ENCODE results near the gene LRMDA. TPM values are rescaled to one million over a fixed set of nuclear protein-coding genes. Genes with fewer than 3 reads are reported as not detected.
"Not testable (repeated sequence)": the region's sequence is repeated elsewhere in the genome, so short reads cannot be mapped to it uniquely, and the experiment has no call there.

LRMDA gene
- total RNA-seq, 2 experiments from 2014 or later = not detected

- no peak overlapping the region for H3K4me3 Mint-ChIP-seq
Observed at GRCh38 chr10:75506930-75507329, 75.5 kb downstream of the LRMDA start.

GRCh38 chr10:75507469-75507868 lies 76.0 kb downstream of the LRMDA start:
- ChIA-PET CTCF (no interaction called here), POLR2A (no interaction called here)
- no peak overlapping the region for H3K27ac Mint-ChIP-seq

More at GRCh38 chr10:75506930-75507329, 75.5 kb downstream of the LRMDA start:
- Mint-ChIP-seq H3K36me3 (ENCODE audit: low read depth) (no peaks in the 10 kb centered on the region), H3K27me3 (peaks cover 2% of the 10 kb centered on the region), H3K9me3 (no peaks in the 10 kb centered on the region), H3K27ac (no peak overlapping the region), H3K4me1 (no peaks in the 10 kb centered on the region)
- ChIA-PET CTCF (no interaction called here), POLR2A (no interaction called here)
- DNase-seq = no peak

GRCh38 chr10:75508239-75508813 lies 76.9 kb downstream of the LRMDA start:
- no peak overlapping the region for H3K4me3 Mint-ChIP-seq
- POLR2A ChIA-PET = no interaction called here
- CTCF ChIA-PET = no interaction called here
- no peaks in the 10 kb centered on the region for H3K36me3 Mint-ChIP-seq (ENCODE audit: low read depth)
- H3K4me1 Mint-ChIP-seq = no peaks in the 10 kb centered on the region
- H3K27me3 Mint-ChIP-seq = peaks cover 2% of the 10 kb centered on the region
- H3K27ac Mint-ChIP-seq = no peak overlapping the region
- DNase-seq = no peak
- no peaks in the 10 kb centered on the region for H3K9me3 Mint-ChIP-seq

More at GRCh38 chr10:75507469-75507868, 76.0 kb downstream of the LRMDA start:
- Mint-ChIP-seq H3K36me3 (ENCODE audit: low read depth) (no peaks in the 10 kb centered on the region), H3K9me3 (no peaks in the 10 kb centered on the region), H3K4me3 (no peak overlapping the region), H3K4me1 (no peaks in the 10 kb centered on the region), H3K27me3 (peaks cover 2% of the 10 kb centered on the region)
- DNase-seq = no peak

GRCh38 chr10:75508814-75509306 lies 77.4 kb downstream of the LRMDA start:
- Mint-ChIP-seq H3K27ac (no peak overlapping the region), H3K36me3 (ENCODE audit: low read depth) (no peaks in the 10 kb centered on the region), H3K4me1 (no peaks in the 10 kb centered on the region), H3K4me3 (no peak overlapping the region), H3K9me3 (no peaks in the 10 kb centered on the region), H3K27me3 (peaks cover 2% of the 10 kb centered on the region)
- ChIA-PET POLR2A (no interaction called here), CTCF (no interaction called here)
- no peak for DNase-seq

GRCh38 chr10:75509706-75510105 lies 78.3 kb downstream of the LRMDA start:
- Mint-ChIP-seq H3K9me3 (no peaks in the 10 kb centered on the region), H3K4me3 (no peak overlapping the region), H3K27me3 (peaks cover 2% of the 10 kb centered on the region), H3K36me3 (ENCODE audit: low read depth) (no peaks in the 10 kb centered on the region), H3K4me1 (no peaks in the 10 kb centered on the region), H3K27ac (no peak overlapping the region)
- no peak for DNase-seq
- ChIA-PET POLR2A (no interaction called here), CTCF (interaction anchor here (0.7 kb wide), 1 partner anchor 8 kb away, joined by 3 read pairs; no protein-coding TSS in a partner anchor)

GRCh38 chr10:75511011-75511410 lies 79.6 kb downstream of the LRMDA start:
- H3K9me3 Mint-ChIP-seq = peaks cover 2% of the 10 kb centered on the region
- ChIA-PET POLR2A (no interaction called here), CTCF (interaction anchor here (0.5 kb wide), 1 partner anchor 1678 kb away, joined by 3 read pairs; no protein-coding TSS in a partner anchor)
- no peak overlapping the region for H3K4me3 Mint-ChIP-seq
- no peak for DNase-seq
- H3K36me3 Mint-ChIP-seq (ENCODE audit: low read depth) = no peaks in the 10 kb centered on the region
- no peaks in the 10 kb centered on the region for H3K4me1 Mint-ChIP-seq
- no peak overlapping the region for H3K27ac Mint-ChIP-seq
- H3K27me3 Mint-ChIP-seq = peaks cover 2% of the 10 kb centered on the region

- POLR2A ChIA-PET = no interaction called here
- Mint-ChIP-seq H3K9me3 (peaks cover 2% of the 10 kb centered on the region), H3K4me3 (no peak overlapping the region), H3K4me1 (peaks cover 4% of the 10 kb centered on the region), H3K36me3 (ENCODE audit: low read depth) (no peaks in the 10 kb centered on the region), H3K27me3 (peaks cover 5% of the 10 kb centered on the region), H3K27ac (no peak overlapping the region)
- no peak for DNase-seq
- CTCF ChIA-PET = interaction anchor here (0.5 kb wide), 1 partner anchor 1953 kb away, joined by 3 read pairs; no protein-coding TSS in a partner anchor
Observed at GRCh38 chr10:75512203-75512933, 80.9 kb downstream of the LRMDA start.

- CTCF ChIA-PET = interaction anchor here (0.7 kb wide), 1 partner anchor 17 kb away, joined by 4 read pairs; no protein-coding TSS in a partner anchor
- POLR2A ChIA-PET = no interaction called here
- Mint-ChIP-seq H3K4me3 (no peak overlapping the region), H3K27ac (no peak overlapping the region), H3K9me3 (peaks cover 2% of the 10 kb centered on the region), H3K4me1 (peaks cover 4% of the 10 kb centered on the region), H3K27me3 (peaks cover 11% of the 10 kb centered on the region), H3K36me3 (ENCODE audit: low read depth) (no peaks in the 10 kb centered on the region)
- DNase-seq = no peak
Observed at GRCh38 chr10:75513292-75513885, 82.0 kb downstream of the LRMDA start.

- POLR2A ChIA-PET = no interaction called here
- Mint-ChIP-seq H3K4me3 (no peak overlapping the region), H3K36me3 (ENCODE audit: low read depth) (no peaks in the 10 kb centered on the region), H3K27ac (no peak overlapping the region), H3K27me3 (peaks cover 18% of the 10 kb centered on the region), H3K4me1 (peaks cover 4% of the 10 kb centered on the region), H3K9me3 (peaks cover 2% of the 10 kb centered on the region)
- CTCF ChIA-PET = no interaction called here
- no peak for DNase-seq
Observed at GRCh38 chr10:75514830-75515229, 83.4 kb downstream of the LRMDA start.

- DNase-seq; H3K27ac Mint-ChIP-seq; POLR2A ChIA-PET; CTCF ChIA-PET; H3K36me3 Mint-ChIP-seq (ENCODE audit: low read depth); H3K4me3 Mint-ChIP-seq; H3K9me3 Mint-ChIP-seq; H3K4me1 Mint-ChIP-seq: not testable (repeated sequence)
- H3K27me3 Mint-ChIP-seq = peaks cover 23% of the 10 kb centered on the region
Observed at GRCh38 chr10:75516154-75516553, 84.7 kb downstream of the LRMDA start.

GRCh38 chr10:75519213-75519612 lies 87.8 kb downstream of the LRMDA start:
- H3K4me3 Mint-ChIP-seq; H3K36me3 Mint-ChIP-seq (ENCODE audit: low read depth); CTCF ChIA-PET; H3K4me1 Mint-ChIP-seq; POLR2A ChIA-PET; H3K27ac Mint-ChIP-seq; DNase-seq; H3K9me3 Mint-ChIP-seq: not testable (repeated sequence)
- H3K27me3 Mint-ChIP-seq = peaks cover 23% of the 10 kb centered on the region

GRCh38 chr10:75521194-75521829 lies 89.9 kb downstream of the LRMDA start:
- CTCF ChIA-PET; H3K36me3 Mint-ChIP-seq (ENCODE audit: low read depth); H3K4me3 Mint-ChIP-seq; DNase-seq; H3K4me1 Mint-ChIP-seq; H3K27ac Mint-ChIP-seq; H3K9me3 Mint-ChIP-seq; POLR2A ChIA-PET: not testable (repeated sequence)
- H3K27me3 Mint-ChIP-seq = peaks cover 20% of the 10 kb centered on the region

GRCh38 chr10:75525067-75525466 lies 93.6 kb downstream of the LRMDA start:
- Mint-ChIP-seq H3K27ac (no peak overlapping the region), H3K4me3 (no peak overlapping the region), H3K36me3 (ENCODE audit: low read depth) (no peaks in the 10 kb centered on the region), H3K9me3 (no peaks in the 10 kb centered on the region), H3K4me1 (no peaks in the 10 kb centered on the region), H3K27me3 (peaks cover 7% of the 10 kb centered on the region)
- ChIA-PET CTCF (no interaction called here), POLR2A (no interaction called here)
- no peak for DNase-seq

All from activated CD4-positive, alpha-beta T cell treated with anti-CD3 and anti-CD28 coated beads, Interleukin-2, amount 10 ng/mL, durations not matched to agents 7 days and 5 days (primary cell).